ENCODE results near the gene TNNT3. TPM values are rescaled to one million over a fixed set of nuclear protein-coding genes. Genes with fewer than 3 reads are reported as not detected.

The TNNT3 gene
- total RNA-seq, 1 experiment from 2014 or later = not detected

GRCh38 chr11:1872267-1872985 is 47.1 kb upstream of the TNNT3 start:
- Histone ChIP-seq H3K14ac (ENCODE audit: insufficient read depth, low read length) (no peak overlapping the region), H2BK5ac (ENCODE audit: insufficient read length, low read length) (no peak overlapping the region), H3T11ph (ENCODE audit: low read length) (no peak overlapping the region), H3K9me3 (ENCODE audit: control insufficient read depth, low read depth, low read length) (no peaks in the 10 kb centered on the region), H3K9ac (ENCODE audit: extremely low read depth, insufficient read length, low read length) (no peak overlapping the region), H2AK5ac (ENCODE audit: insufficient read length, low read length) (no peak overlapping the region), H3K27ac (ENCODE audit: insufficient read length, low read depth, low read length) (no peak overlapping the region), H4K5ac (ENCODE audit: insufficient read length, low read depth, low read length) (no peak overlapping the region), H3K27me3 (ENCODE audit: insufficient read depth, low read length) (no peaks in the 10 kb centered on the region), H3K56ac (ENCODE audit: insufficient read length, low read depth, low read length) (no peak overlapping the region), H2BK15ac (ENCODE audit: low read depth, low read length) (no peak overlapping the region), H2BK20ac (ENCODE audit: low read depth, low read length, poor library complexity, severe bottlenecking) (no peak overlapping the region), H4K91ac (ENCODE audit: insufficient read length, low read depth, low read length) (no peak overlapping the region), H2BK120ac (ENCODE audit: low read depth, low read length, poor library complexity, severe bottlenecking) (no peak overlapping the region), H3K4ac (ENCODE audit: low read depth, low read length) (no peak overlapping the region), H3K23ac (ENCODE audit: insufficient read length, low read depth, low read length) (no peak overlapping the region), H3K79me2 (ENCODE audit: insufficient read depth, low read length) (no peaks in the 10 kb centered on the region), H3K79me1 (ENCODE audit: insufficient read depth, low read depth, low read length, poor library complexity, severe bottlenecking) (no peaks in the 10 kb centered on the region), H2AFZ (ENCODE audit: low read length) (no peak overlapping the region), H3K4me2 (ENCODE audit: insufficient read depth, insufficient read length, low read length) (no peak overlapping the region), H3K18ac (ENCODE audit: insufficient read length, low read depth, low read length) (no peak overlapping the region), H4K8ac (replicated peaks; ENCODE audit: insufficient read length, low read depth, low read length) (no peak overlapping the region), H3K4me1 (ENCODE audit: insufficient read depth, low read length) (no peaks in the 10 kb centered on the region), H3K23me2 (ENCODE audit: insufficient read length, low read depth, low read length, poor library complexity, severe bottlenecking) (no peaks in the 10 kb centered on the region), H2BK12ac (ENCODE audit: insufficient read length, low read depth, low read length) (no peak overlapping the region), H4K20me1 (ENCODE audit: control insufficient read depth, insufficient read depth, insufficient read length) (no peaks in the 10 kb centered on the region)
- WGBS (ENCODE audit: extremely low coverage, insufficient read length, low lambda C conversion rate) = no CpG with 5 or more reads among the region's 25 CpGs
- TF ChIP-seq CTCF (conservative IDR thresholded peaks at IDR 0.05) = no peak
- Mint-ChIP-seq H3K27ac (no peak overlapping the region), H3K4me1 (peaks cover 4 to 10% of the 10 kb centered on the region in 2 experiments; a peak in 3 of 4 replicates), H3K9me3 (no peaks in the 10 kb centered on the region), H3K27me3 (ENCODE audit: low read depth) (peaks cover 15% of the 10 kb centered on the region), H3K36me3 (ENCODE audit: insufficient read depth in 1 of 3, low read depth in 3 of 3) (no peaks in the 10 kb centered on the region), H3K4me3 (no peak overlapping the region)
- no peak for DNase-seq
